ENCODE results near the gene VAV3. TPM values are rescaled to one million over a fixed set of nuclear protein-coding genes. Genes with fewer than 3 reads are reported as not detected.

The VAV3 gene
- total and polyA plus RNA-seq, 2 of the 13 experiments (the other 11 are each of a cell fraction or from before 2014, with no cell fraction given): 15.9 to 29.8 TPM

- no peak overlapping the region for H3K4me3 ChIP-seq (replicated peaks in 1 of 3; ENCODE audit: insufficient read depth in 1 of 3, low read depth in 2 of 3, low read length in 3 of 3)
- H3K4me2 ChIP-seq (ENCODE audit: low read depth, low read length): no peak overlapping the region
- in situ Hi-C loops (cut with HindIII; ENCODE audit: extremely low pct_ligation_motif_present, low pct_unique_long_range_greater_than_20kb) (no loop called here), intact Hi-C loops (cut with micrococcal nuclease; ENCODE audit: unreplicated experiment) (no loop called here)
- H2AFZ ChIP-seq (ENCODE audit: low read length): no peak overlapping the region
- no TSS peak for BruUV-seq (replicated peaks)
- no peak for FAIRE-seq
- H3K79me2 ChIP-seq (ENCODE audit: insufficient read depth, low read length): no peaks in the 10 kb centered on the region
- no peaks in the 10 kb centered on the region for H3K27me3 ChIP-seq (ENCODE audit: control insufficient read depth in 1 of 2, insufficient read depth in 2 of 2, low read length in 2 of 2)
- TF ChIP-seq RXRB (CRISPR knock-in tag; IDR thresholded peaks at IDR 0.05; ENCODE audit: borderline replicate concordance) (no peak), ISL2 (CRISPR knock-in tag; IDR thresholded peaks at IDR 0.05) (no peak), ZNF710 (CRISPR knock-in tag; IDR thresholded peaks at IDR 0.05; ENCODE audit: borderline replicate concordance) (no peak), NRL (CRISPR knock-in tag; IDR thresholded peaks at IDR 0.05; ENCODE audit: borderline replicate concordance) (no peak), SMAD3 (CRISPR knock-in tag; IDR thresholded peaks at IDR 0.05) (no peak), CC2D1A (CRISPR knock-in tag; IDR thresholded peaks at IDR 0.05) (no peak), RFXANK (CRISPR knock-in tag; IDR thresholded peaks at IDR 0.05) (no peak), MTF2 (CRISPR knock-in tag; IDR thresholded peaks at IDR 0.05; ENCODE audit: borderline replicate concordance) (no peak), MAFF (IDR thresholded peaks at IDR 0.05; ENCODE audit: low read depth, low read length) (no peak), NFATC3 (CRISPR knock-in tag; IDR thresholded peaks at IDR 0.05) (no peak), TEF (CRISPR knock-in tag; IDR thresholded peaks at IDR 0.05) (no peak), ZNF557 (CRISPR knock-in tag; IDR thresholded peaks at IDR 0.05) (no peak), ZNF549 (CRISPR knock-in tag; IDR thresholded peaks at IDR 0.05) (no peak)
- DNase-seq (ENCODE audit: low spot score): no peak
- H3K27ac ChIP-seq (ENCODE audit: extremely low read length, insufficient read depth, low read length): no peak overlapping the region
- peaks cover 6% of the 10 kb centered on the region; the same call in 1 of the 2 replicates for H3K4me1 ChIP-seq (ENCODE audit: insufficient read depth, low read length)
- POLR2A ChIA-PET: no interaction called here
- H3K36me3 ChIP-seq (replicated peaks in 1 of 2; ENCODE audit: control insufficient read depth in 1 of 2, insufficient read depth in 2 of 2, low read length in 2 of 2): no peaks in the 10 kb centered on the region
- H3K9me3 ChIP-seq (ENCODE audit: low read length): no peaks in the 10 kb centered on the region
- 46% methylated on average over 3 of the region's 3 CpGs for WGBS (ENCODE audit: low lambda C conversion rate)
- ATAC-seq: no peak
- no peaks in the 10 kb centered on the region for H4K20me1 ChIP-seq (ENCODE audit: insufficient read depth, low read length)
- CTCF ChIA-PET (ENCODE audit: low intra/inter-chr PET ratio, low total read pairs): no interaction called here
- no peak overlapping the region for H3K9ac ChIP-seq (ENCODE audit: insufficient read depth, low read depth, low read length)
Observed at GRCh38 chr1:107992347-107992746, 27.4 kb upstream of the VAV3 start.
